GM21825 (cell line): ENCODE data around the gene TIMM23.
A peak's percentile ranks its signal among the peaks of the same experiment; 100 is the strongest.
"Not testable (repeated sequence)": the region's sequence is repeated elsewhere in the genome, so short reads cannot be mapped to it uniquely, and the experiment has no call there.

Experiments used
- ATAC-seq: cut with Tn5 transposase; IDR thresholded peaks from one replicate; pipeline ENCODE4 v1.9.1; 2021; ENCODE audit warnings: mild to moderate bottlenecking, moderate library complexity; ENCODE audit not compliant: unreplicated experiment

Gene TIMM23

GRCh38 chr10:46020344-46020657, 48.0 kb downstream of the TIMM23 start:
- no peak for ATAC-seq

DNA sequence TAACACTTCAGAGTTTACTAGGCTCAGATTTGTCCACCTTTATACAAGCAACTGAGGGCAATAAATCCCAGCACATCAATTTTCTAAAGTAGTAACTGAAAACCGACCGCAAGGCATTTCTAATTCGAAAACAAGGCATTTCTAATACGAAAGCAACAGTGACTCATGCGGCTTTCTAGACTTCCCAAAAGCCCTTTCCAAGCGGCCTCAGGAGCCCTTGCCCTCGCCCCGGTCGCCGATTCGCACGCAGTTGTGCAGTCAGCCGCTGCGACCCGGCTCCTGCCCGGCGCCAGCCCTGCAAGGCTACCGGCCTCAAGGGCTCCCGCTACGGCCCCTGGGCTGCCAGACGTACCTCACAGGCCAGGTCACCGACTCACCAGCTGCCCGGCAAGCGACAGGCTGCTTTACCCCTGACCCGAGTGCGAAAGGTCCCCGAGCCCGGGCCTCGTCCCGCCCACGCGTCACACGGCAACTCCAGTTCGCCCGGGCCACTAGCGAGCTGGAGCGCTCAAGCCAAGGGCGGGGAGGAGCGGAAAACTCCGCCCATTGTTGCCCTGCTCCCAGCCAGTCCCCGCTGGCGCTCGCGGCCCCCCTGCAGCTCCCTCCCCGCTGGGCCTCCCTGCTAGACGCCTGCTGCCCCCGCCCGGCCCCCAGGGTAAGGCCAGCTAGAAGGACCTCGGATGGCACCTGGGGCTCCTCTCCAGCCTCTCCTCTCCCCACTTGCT, 50.9 kb downstream of the TIMM23 start:
- peak; percentile 93 for ATAC-seq

- ATAC-seq: no peak
Measured at GRCh38 chr10:46024948-46025347, 52.7 kb downstream of the TIMM23 start.

DNA sequence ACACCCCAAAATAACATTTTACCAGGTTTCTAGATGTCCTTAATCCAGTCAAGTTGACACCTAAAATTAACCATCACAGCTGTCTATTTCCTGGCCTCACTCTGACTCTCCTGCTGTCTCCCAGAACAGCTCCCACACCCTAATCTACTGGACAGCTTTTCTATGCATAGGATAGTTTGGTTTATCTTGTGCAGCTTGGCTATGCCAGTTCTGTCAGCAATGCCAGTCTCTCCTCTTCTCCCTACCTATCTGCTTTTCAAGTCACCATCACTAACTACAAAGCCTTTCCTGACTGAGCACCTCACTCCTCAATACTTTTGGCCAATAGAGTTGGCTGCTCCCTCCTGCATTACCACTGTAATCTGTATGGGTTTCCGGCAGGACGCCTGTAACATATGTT, 53.1 kb downstream of the TIMM23 start:
- ATAC-seq: no peak

DNA sequence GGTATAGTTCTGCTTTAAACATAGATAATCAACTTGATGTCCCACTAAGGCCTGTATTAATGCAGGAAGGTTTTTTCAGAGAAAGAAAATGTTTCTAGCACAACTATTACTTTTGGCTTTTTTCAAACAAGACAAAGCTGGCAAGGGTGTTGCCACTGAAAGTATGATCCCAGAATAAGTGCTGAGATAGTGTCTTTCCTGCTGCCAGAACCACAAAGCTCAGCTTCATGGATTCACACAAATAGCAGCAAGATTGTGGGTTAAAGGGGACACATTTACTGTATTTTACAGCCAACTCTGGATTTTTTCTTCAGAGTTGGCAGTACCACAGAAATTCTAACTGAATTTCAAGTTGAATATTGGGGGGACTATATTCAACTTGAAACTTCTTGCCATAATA, 53.8 kb downstream of the TIMM23 start:
- no peak for ATAC-seq

- no peak for ATAC-seq
Measured at GRCh38 chr10:46028584-46029460, 56.5 kb downstream of the TIMM23 start.

DNA sequence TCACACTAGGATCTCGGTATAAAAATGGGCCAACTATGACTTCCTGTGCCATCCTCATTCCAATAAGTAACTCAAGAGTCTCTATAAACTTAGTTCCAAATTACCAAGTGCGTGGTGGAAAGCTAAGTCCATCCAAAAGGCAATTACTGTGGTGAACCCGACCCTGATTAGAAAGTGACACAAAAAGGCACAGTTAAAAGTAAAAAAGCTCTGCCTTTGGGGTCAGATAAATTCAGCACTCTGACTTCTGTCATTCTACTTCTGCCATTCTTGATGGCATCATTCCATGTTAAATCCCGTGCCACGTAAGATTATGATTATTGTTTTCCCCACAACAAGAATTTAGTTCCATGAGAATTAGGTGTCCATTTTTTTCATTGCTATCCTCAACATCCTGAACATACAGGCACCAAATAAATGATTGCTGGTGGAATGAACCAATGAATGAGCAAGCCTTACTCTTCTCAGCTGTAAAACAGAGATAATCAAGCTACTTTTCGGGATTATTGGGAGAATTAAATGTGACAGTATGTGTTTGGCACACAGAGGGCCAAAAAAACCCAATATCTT, 57.3 kb downstream of the TIMM23 start:
- ATAC-seq: no peak

- ATAC-seq: peak; percentile 94
Measured at GRCh38 chr10:46030091-46030937, 58.0 kb downstream of the TIMM23 start, which contains the start of gene NCOA4. TSS of gene NCOA4 (minus strand) at chr10:46030623. CDS start at chr10:46016680, 13,943 bp downstream.

DNA sequence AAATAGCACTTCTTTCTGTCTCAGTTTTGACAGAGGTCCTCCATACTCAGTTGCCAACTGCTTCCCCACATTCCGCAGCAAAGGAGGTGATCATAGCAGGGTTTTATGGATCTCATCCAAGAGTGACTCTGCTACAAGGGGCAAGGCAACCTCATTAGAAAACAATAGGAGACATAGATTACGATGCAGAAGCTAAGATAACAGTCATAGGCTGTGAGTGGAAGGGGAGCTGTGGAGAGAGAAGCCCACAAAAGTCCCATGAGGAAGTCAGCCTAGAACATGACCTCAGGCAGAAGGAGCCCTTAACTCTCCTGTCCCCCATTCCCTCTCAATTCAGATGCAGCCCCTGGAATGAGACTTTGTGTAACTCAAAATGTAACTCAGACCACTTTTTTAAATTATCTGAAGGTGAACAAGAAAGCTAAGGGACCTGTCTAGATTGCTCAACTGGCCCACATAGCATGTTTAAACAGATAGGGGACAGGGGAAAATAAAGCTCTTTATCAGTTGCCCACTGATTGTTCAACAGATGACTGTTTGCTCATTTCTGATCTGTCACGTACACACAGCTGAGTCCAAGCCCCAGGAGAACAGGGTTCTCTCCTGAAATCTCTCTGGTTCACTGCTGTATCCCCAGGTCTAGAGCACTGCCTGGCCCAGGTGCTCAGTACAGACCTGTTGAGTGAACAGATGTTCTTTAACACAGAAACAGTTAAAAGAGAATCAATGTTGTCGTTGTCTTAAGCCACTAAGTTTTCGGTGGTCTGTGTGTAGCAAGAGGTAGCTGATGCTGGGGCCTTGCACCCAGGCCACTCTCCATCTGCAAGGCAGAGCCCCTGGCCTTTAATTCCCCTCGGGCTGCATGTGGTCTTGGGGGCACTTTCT, 59.6 kb downstream of the TIMM23 start:
- no peak for ATAC-seq

DNA sequence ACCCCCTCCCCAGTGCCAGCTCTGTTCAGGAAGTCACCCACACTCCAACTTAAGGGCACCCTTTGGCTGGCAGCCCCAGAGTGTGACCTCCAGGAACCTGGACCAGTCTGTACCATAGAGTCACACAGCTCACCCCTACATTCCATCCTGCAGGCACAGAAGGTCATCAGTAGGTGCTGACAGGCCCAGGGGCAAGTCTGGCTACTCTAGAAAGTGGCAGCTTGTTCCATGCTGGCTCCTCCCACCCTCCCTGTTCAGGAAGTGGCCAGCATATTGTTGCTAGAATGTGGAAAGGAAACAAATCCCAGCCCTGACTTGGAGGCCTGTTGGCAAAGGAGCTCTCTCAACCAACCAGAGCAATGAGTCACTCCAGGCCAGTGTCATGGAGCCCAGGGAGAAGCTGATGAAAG, 61.3 kb downstream of the TIMM23 start:
- no peak for ATAC-seq

GRCh38 chr10:46035923-46036849, 63.9 kb downstream of the TIMM23 start:
- no peak for ATAC-seq

GRCh38 chr10:46037107-46037825, 65.0 kb downstream of the TIMM23 start:
- ATAC-seq: no peak

DNA sequence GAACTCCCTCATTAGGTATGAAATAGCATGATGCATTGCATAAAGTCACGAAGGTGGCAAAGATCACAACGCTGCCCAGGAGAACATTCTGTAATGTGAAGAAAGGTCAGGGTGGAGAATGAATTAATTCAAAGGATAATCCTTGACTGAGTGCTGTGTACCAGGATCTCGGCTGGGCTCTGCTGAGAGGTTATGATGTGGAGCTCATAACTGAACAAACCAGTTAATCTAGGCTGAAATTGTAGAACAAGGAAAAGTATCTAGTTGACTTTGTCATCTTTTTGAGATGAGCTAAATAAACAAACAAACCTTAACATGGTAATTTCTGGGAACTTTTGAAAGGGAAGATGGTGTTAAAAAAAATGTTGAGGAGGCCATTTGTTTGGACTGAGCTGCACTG, 67.7 kb downstream of the TIMM23 start:
- no peak for ATAC-seq

- no peak for ATAC-seq
Measured at GRCh38 chr10:46042527-46042926, 70.2 kb downstream of the TIMM23 start.

DNA sequence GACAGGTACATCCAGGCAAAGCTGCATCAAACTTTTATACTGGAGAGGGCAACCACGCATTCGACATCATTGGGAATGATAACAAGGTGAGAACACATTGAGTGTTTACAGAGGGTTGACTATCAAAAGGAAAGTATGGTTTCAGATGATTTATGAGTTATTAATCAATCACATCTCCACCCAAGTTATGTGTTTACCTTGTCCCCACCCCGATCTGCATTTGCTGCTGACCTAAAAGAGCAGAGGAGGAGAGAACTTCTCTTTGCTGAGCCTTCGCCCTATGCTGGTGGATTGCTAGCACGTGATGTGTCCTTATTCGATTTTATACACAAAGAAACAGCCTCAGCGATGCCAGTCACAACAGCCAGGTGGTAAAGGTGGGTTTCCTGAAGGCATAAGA, 74.0 kb downstream of the TIMM23 start, which contains the start of gene MSMB:
Gene MSMB, minus strand, starts transcription at position 9 of the 400 bp plus-strand sequence. CDS start 32 bp downstream, outside the sequence.
- ATAC-seq: no peak

GRCh38 chr10:46048152-46048551, 75.9 kb downstream of the TIMM23 start:
- no peak for ATAC-seq

DNA sequence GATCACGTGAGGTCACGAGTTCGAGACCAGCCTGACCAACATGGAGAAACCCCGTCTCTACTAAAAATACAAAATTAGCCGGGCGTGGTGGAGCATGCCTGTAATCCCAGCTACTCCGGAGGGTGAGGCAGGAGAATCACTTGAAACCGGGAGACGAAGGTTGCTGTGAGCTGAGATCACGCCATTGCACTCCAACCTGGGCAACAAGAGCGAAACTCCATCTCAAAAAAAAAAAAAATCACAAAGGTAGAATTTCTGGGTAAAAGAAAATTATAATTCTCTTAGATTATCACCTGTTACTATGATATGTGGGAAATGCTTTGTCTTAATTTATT, 77.2 kb downstream of the TIMM23 start:
- not testable (repeated sequence) for ATAC-seq

GRCh38 chr10:46050941-46051623, 78.8 kb downstream of the TIMM23 start:
- ATAC-seq: no peak
